A673 (cell line): ENCODE data around the gene ARSG. TPM values are rescaled to one million over a fixed set of nuclear protein-coding genes. Genes with fewer than 3 reads are reported as not detected.

ENCODE experiments used
- BruUV-seq: library from RNA; stranded (reverse); fragments of 400-500 nt; replicated peaks from 2 replicates; lab custom pipeline; 2021; lab: Mats Ljungman, UMichigan
- CTCF ChIA-PET: fragments of 300-600 bp; sonication (Branson Sonifier 250); formaldehyde crosslinking; loops from one replicate; lab custom pipeline; 2022; ENCODE audit warnings: antibody characterized with exemption; lab: Charles Lee
- POLR2A ChIA-PET: fragments of 300-600 bp; sonication (Branson Sonifier 250); formaldehyde crosslinking; loops from one replicate; lab custom pipeline; 2022; ENCODE audit warnings: antibody characterized with exemption; ENCODE audit not compliant: low non-redundant PET; lab: Charles Lee
- DNase-seq: peaks from one replicate; pipeline ENCODE4 v3.0.0-alpha.2; 2015; ENCODE audit warnings: low spot score
- H3K27ac ChIP-seq: fragments of 200-600 bp; sonication (generic); 2 replicates; pipeline ENCODE4 v1.5.1; 2016; ENCODE audit warnings: mixed run types, low read depth, mild to moderate bottlenecking, mixed read lengths, antibody characterized with exemption, low read length; ENCODE audit not compliant: poor library complexity, severe bottlenecking
- H3K27me3 ChIP-seq: fragments of 200-600 bp; sonication (generic); replicated peaks from 2 replicates; pipeline ENCODE4 v1.6.1; 2017; ENCODE audit warnings: mixed run types, low read depth, mild to moderate bottlenecking, mixed read lengths, antibody characterized with exemption, low read length; ENCODE audit not compliant: insufficient read depth, poor library complexity
- H3K36me3 ChIP-seq: fragments of 200-600 bp; sonication (generic); 2 replicates; pipeline ENCODE4 v1.6.1; 2016; ENCODE audit warnings: mixed run types, mild to moderate bottlenecking, mixed read lengths, antibody characterized with exemption, low read length; ENCODE audit not compliant: insufficient read depth, poor library complexity, severe bottlenecking
- H3K4me1 ChIP-seq: fragments of 200-600 bp; sonication (generic); 2 replicates; pipeline ENCODE4 v1.6.1; 2017; ENCODE audit warnings: mixed run types, mild to moderate bottlenecking, mixed read lengths, antibody characterized with exemption, low read length; ENCODE audit not compliant: insufficient read depth, poor library complexity, severe bottlenecking
- H3K4me3 ChIP-seq: fragments of 200-600 bp; sonication (generic); 2 replicates; pipeline ENCODE4 v1.5.1; 2016; ENCODE audit warnings: low read depth, mixed run types, mild to moderate bottlenecking, mixed read lengths, low read length; ENCODE audit not compliant: poor library complexity, severe bottlenecking
- H3K9me3 ChIP-seq: fragments of 200-600 bp; sonication (generic); 2 replicates; pipeline ENCODE4 v1.6.1; 2016; ENCODE audit warnings: mixed run types, low read depth, mild to moderate bottlenecking, mixed read lengths, antibody characterized with exemption, low read length; ENCODE audit not compliant: poor library complexity, severe bottlenecking
- EZH2 ChIP-seq: fragments of 200-600 bp; sonication (generic); IDR thresholded peaks from 2 replicates; pipeline ENCODE4 v1.6.1; 2017; ENCODE audit warnings: borderline replicate concordance, low read depth, mild to moderate bottlenecking, mixed read lengths, antibody characterized with exemption, low read length; ENCODE audit not compliant: poor library complexity, severe bottlenecking
- intact Hi-C: fragments of 100-400 bp; cut with micrococcal nuclease; formaldehyde crosslinking; loops from one replicate; pipeline ENCODE4 v1.10.0; 2022; ENCODE audit not compliant: unreplicated experiment
- total RNA-seq: library from RNA; stranded (reverse); gene quantifications from 2 replicates; pipeline ENCODE4 v1.2.3, GENCODE V29; 2021
- TF ChIP-seq, protein P1 (sequence below): fragments of 300-800, 200-600 bp; sonication (generic); conservative IDR thresholded peaks from 2 replicates; pipeline ENCODE4 v1.5.1; 2017; ENCODE audit warnings: low read depth, mild to moderate bottlenecking, antibody characterized with exemption, low read length, moderate library complexity, mixed read lengths

Gene ARSG
- total RNA-seq, 1 experiment from 2014 or later = 1.0 TPM

DNA sequence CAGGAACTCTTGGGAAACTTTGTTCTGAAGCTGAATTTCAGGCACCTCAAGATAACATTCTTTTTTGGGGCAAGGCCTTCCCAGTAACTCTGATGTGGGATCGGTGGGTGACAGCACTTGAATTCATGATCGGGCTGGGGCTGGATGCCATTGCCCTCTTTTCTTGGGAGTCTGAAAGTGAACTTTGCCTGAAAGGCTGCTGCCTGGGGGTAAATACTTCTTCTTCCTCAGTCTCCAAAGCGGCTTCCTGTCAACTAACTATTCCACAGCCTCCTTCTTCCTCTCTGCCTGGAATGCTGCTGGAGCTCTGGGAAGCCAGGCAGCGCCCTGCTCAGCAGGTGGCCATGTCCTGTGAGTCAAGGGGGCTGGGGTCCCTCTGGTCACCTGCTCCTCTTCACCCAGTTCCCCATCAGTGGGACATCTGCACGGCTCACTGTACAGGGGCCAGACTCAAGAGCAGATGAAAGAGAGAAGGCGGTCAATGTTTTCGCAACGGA is 86.5 kb downstream of the ARSG start:
- POLR2A ChIA-PET = no interaction called here
- Histone ChIP-seq H3K4me1 (no peaks in the 10 kb centered on the region), H3K36me3 (no peaks in the 10 kb centered on the region), H3K27me3 (no peaks in the 10 kb centered on the region), H3K9me3 (no peaks in the 10 kb centered on the region), H3K4me3 (no peak overlapping the region), H3K27ac (no peak overlapping the region)
- no peak for TF ChIP-seq EZH2
- TF ChIP-seq, protein P1, sequence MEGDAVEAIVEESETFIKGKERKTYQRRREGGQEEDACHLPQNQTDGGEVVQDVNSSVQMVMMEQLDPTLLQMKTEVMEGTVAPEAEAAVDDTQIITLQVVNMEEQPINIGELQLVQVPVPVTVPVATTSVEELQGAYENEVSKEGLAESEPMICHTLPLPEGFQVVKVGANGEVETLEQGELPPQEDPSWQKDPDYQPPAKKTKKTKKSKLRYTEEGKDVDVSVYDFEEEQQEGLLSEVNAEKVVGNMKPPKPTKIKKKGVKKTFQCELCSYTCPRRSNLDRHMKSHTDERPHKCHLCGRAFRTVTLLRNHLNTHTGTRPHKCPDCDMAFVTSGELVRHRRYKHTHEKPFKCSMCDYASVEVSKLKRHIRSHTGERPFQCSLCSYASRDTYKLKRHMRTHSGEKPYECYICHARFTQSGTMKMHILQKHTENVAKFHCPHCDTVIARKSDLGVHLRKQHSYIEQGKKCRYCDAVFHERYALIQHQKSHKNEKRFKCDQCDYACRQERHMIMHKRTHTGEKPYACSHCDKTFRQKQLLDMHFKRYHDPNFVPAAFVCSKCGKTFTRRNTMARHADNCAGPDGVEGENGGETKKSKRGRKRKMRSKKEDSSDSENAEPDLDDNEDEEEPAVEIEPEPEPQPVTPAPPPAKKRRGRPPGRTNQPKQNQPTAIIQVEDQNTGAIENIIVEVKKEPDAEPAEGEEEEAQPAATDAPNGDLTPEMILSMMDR = no peak
- no TSS peak for BruUV-seq
- CTCF ChIA-PET = no interaction called here
- DNase-seq = no peak
- intact Hi-C loops = no loop called here

DNA sequence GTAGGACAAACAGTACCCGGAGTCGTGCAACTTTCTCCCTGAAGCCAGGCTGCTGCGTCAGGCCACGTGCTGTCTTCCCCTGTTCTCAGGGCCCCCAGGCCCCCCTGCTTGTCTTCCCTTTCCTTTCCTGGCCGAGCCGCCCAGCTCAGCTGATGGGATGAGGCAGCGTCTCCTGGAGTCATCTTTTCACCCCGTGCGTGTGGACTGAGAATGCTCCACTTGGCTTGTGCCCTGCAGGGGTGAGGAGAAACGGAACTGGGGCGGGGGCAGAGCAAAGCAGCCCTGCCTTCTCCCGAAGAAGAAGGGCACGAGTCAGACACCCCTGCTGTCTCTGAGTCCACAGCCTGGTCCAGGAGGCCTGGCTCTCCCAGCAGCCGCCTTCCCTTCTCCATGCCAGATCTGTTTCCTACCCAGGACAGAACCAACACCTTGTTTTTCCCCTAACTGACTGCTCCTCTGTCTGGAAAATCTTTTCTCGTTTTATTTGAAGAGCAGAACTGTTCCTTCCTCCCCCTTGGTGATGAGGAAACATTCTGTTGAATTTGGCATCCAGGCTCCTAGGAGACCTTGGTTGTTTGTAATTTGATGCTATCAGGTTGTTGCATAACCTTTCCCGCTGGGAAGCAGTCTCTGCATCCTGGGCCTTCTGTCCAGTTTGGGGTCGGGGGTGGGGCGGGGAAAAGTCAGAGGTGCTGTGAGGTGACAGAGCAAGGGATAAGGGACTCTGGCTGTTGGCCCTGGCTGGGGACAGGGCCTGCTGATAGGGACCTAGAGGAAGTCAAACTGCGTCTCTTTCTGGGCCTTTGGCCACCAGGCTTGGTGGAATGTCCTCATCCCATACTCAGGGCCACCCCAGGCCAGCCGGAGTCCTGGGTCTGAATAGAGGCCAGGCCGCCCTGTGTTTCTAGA is 87.2 kb downstream of the ARSG start:
- H3K36me3 ChIP-seq = no peaks in the 10 kb centered on the region
- POLR2A ChIA-PET = no interaction called here
- H3K9me3 ChIP-seq = no peaks in the 10 kb centered on the region
- BruUV-seq = no TSS peak
- H3K27ac ChIP-seq = no peak overlapping the region
- no peak for TF ChIP-seq EZH2
- TF ChIP-seq, protein P1 = no peak
- CTCF ChIA-PET = no interaction called here
- H3K4me3 ChIP-seq = no peak overlapping the region
- intact Hi-C loops = no loop called here
- H3K4me1 ChIP-seq = no peaks in the 10 kb centered on the region
- peak; percentile 28 for DNase-seq
- no peaks in the 10 kb centered on the region for H3K27me3 ChIP-seq

DNA sequence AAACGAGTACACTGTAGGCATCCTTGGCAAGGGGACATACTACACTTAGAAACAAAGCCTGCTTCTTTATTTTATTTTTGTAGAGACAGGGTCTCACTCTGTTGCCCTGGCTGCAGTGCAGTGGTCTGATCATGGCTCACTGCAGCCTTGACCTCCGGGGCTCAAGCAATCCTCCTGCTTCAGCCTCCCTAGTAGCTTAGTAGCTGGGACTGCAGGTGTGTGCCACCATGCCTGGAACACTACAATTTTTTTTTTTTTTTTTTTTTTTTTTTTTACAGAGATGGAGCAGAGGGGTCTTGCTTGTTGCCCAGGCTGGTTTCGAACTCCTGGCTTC is 87.8 kb downstream of the ARSG start:
- POLR2A ChIA-PET = no interaction called here
- Histone ChIP-seq H3K9me3 (no peaks in the 10 kb centered on the region), H3K27me3 (no peaks in the 10 kb centered on the region), H3K4me1 (no peaks in the 10 kb centered on the region), H3K4me3 (no peak overlapping the region), H3K36me3 (no peaks in the 10 kb centered on the region), H3K27ac (no peak overlapping the region)
- no TSS peak for BruUV-seq
- intact Hi-C loops = no loop called here
- TF ChIP-seq EZH2 = no peak
- TF ChIP-seq, protein P1 = no peak
- DNase-seq = no peak
- CTCF ChIA-PET = no interaction called here
